IMR-90 (cell line): Measurements from ENCODE around the gene RP2. TPM values are rescaled to one million over a fixed set of nuclear protein-coding genes. Genes with fewer than 3 reads are reported as not detected.

Source experiments
- ATAC-seq: fragments of 200-7000 bp; cut with Tn5 transposase; 2 replicates; pipeline ENCODE4 v1.9.1; 2020; ENCODE audit warnings: low read depth, mild to moderate bottlenecking, moderate library complexity
- BruUV-seq: library from RNA; stranded (reverse); fragments of 400-500 nt; replicated peaks from 2 replicates; lab custom pipeline; 2021; lab: Mats Ljungman, UMichigan
- CTCF ChIA-PET: fragments of 300-600 bp; formaldehyde crosslinking; extraction: SDS; loops from one replicate; lab custom pipeline; 2021; ENCODE audit warnings: antibody characterized with exemption; lab: Yijun Ruan, JAX
- POLR2A ChIA-PET: fragments of 300-600 bp; sonication (Branson Sonifier 250); formaldehyde crosslinking; loops from one replicate; lab custom pipeline; 2022; ENCODE audit warnings: antibody characterized with exemption; ENCODE audit not compliant: unreplicated experiment; lab: Charles Lee
- DNase-seq: peaks from one replicate; pipeline ENCODE4 v3.0.0; 2013
- H2AFZ ChIP-seq: replicated peaks from 2 replicates; pipeline ENCODE3; 2013; ENCODE audit warnings: low read length, mild to moderate bottlenecking; ENCODE audit not compliant: poor library complexity
- H2AK5ac ChIP-seq: 2 replicates; pipeline ENCODE4 v1.6.1; 2013; ENCODE audit warnings: low read depth, low read length, inconsistent platforms
- H2AK9ac ChIP-seq: replicated peaks from 2 replicates; pipeline ENCODE3; 2013; ENCODE audit warnings: mild to moderate bottlenecking, low read depth, low read length, moderate library complexity; ENCODE audit not compliant: poor library complexity
- H2BK120ac ChIP-seq: 2 replicates; pipeline ENCODE4 v1.6.1; 2013; ENCODE audit warnings: low read depth, low read length, inconsistent platforms
- H2BK15ac ChIP-seq: 3 replicates; pipeline ENCODE4 v1.6.1; 2013; ENCODE audit warnings: low read depth, low read length, inconsistent platforms
- H2BK20ac ChIP-seq: 2 replicates; pipeline ENCODE4 v1.6.1; 2013; ENCODE audit warnings: low read depth, mild to moderate bottlenecking, inconsistent platforms, low read length, moderate library complexity
- H2BK5ac ChIP-seq: 2 replicates; pipeline ENCODE4 v1.6.1; 2013; ENCODE audit warnings: mild to moderate bottlenecking, low read depth, low read length, inconsistent platforms; ENCODE audit not compliant: poor library complexity, severe bottlenecking
- H3K14ac ChIP-seq: replicated peaks from 2 replicates; pipeline ENCODE4 v1.6.1; 2013; ENCODE audit warnings: low read depth, low read length, inconsistent platforms
- H3K18ac ChIP-seq: 2 replicates; pipeline ENCODE4 v1.6.1; 2013; ENCODE audit warnings: low read depth, low read length, control low read depth
- H3K23ac ChIP-seq: 2 replicates; pipeline ENCODE4 v1.6.1; 2013; ENCODE audit warnings: low read depth, low read length, inconsistent platforms
- H3K27ac ChIP-seq: 2 replicates; pipeline ENCODE4 v1.5.1; 2013; ENCODE audit warnings: mild to moderate bottlenecking, control low read depth, low read length; ENCODE audit not compliant: insufficient read depth
- H3K27me3 ChIP-seq: 2 replicates; pipeline ENCODE4 v1.6.1; 2013; ENCODE audit warnings: low read length; ENCODE audit not compliant: control insufficient read depth, insufficient read depth
- H3K36me3 ChIP-seq: 2 replicates; pipeline ENCODE4 v1.6.1; 2013; ENCODE audit warnings: low read length, mixed read lengths; ENCODE audit not compliant: control insufficient read depth, insufficient read depth
- H3K4ac ChIP-seq: 2 replicates; pipeline ENCODE4 v1.6.1; 2013; ENCODE audit warnings: low read depth, low read length, inconsistent platforms
- H3K4me1 ChIP-seq: 2 replicates; pipeline ENCODE4 v1.6.1; 2013; ENCODE audit warnings: low read length, mixed read lengths; ENCODE audit not compliant: control insufficient read depth, insufficient read depth
- H3K4me2 ChIP-seq: 2 replicates; pipeline ENCODE4 v1.6.1; 2013; ENCODE audit warnings: low read depth, mild to moderate bottlenecking, control low read depth, low read length, moderate library complexity
- H3K4me3 ChIP-seq: 2 replicates; pipeline ENCODE4 v1.5.1; 2013; ENCODE audit warnings: low read depth, mild to moderate bottlenecking, control low read depth, low read length, moderate library complexity; ENCODE audit not compliant: insufficient read depth
- H3K56ac ChIP-seq: 2 replicates; pipeline ENCODE4 v1.6.1; 2013; ENCODE audit warnings: low read length, inconsistent platforms; ENCODE audit not compliant: insufficient read depth; ENCODE audit errors: extremely low read depth
- H3K79me1 ChIP-seq, 2 experiments: 2 replicates each; pipeline ENCODE4 v1.6.1; 2013; ENCODE audit warnings: low read length in 2 of 2, inconsistent platforms in 1 of 2, low read depth in 1 of 2
- H3K9ac ChIP-seq: 2 replicates; pipeline ENCODE4 v1.6.1; 2013; ENCODE audit warnings: low read depth, low read length, control low read depth
- H3K9me1 ChIP-seq: 2 replicates; pipeline ENCODE4 v1.6.1; 2013; ENCODE audit warnings: low read length, inconsistent platforms; ENCODE audit not compliant: insufficient read depth
- H3K9me3 ChIP-seq: 2 replicates; pipeline ENCODE4 v1.6.1; 2013; ENCODE audit warnings: low read length; ENCODE audit not compliant: control insufficient read depth, insufficient read depth
- H4K20me1 ChIP-seq: 2 replicates; pipeline ENCODE4 v1.6.1; 2013; ENCODE audit warnings: low read length, inconsistent platforms; ENCODE audit not compliant: insufficient read depth
- H4K5ac ChIP-seq: 2 replicates; pipeline ENCODE4 v1.6.1; 2013; ENCODE audit warnings: mild to moderate bottlenecking, low read depth, low read length, control low read depth
- H4K8ac ChIP-seq, 2 experiments: 2 replicates each; pipeline ENCODE4 v1.6.1; 2013; ENCODE audit warnings: low read depth in 2 of 2, low read length in 2 of 2, control low read depth in 1 of 2, inconsistent platforms in 1 of 2
- H4K91ac ChIP-seq: 2 replicates; pipeline ENCODE4 v1.6.1; 2013; ENCODE audit warnings: low read depth, low read length, inconsistent platforms; ENCODE audit not compliant: insufficient read depth
- CEBPB ChIP-seq: IDR thresholded peaks from 2 replicates; pipeline ENCODE4 v1.6.1; 2012; ENCODE audit warnings: low read depth, low read length, improper control_type of control experiment
- MAZ ChIP-seq: IDR thresholded peaks from 2 replicates; pipeline ENCODE4 v1.6.1; 2012; ENCODE audit warnings: low read depth, mild to moderate bottlenecking, low read length, improper control_type of control experiment, moderate library complexity, borderline replicate concordance
- WGBS, 2 experiments: methylation state at CpG; one replicate each; pipeline versions ENCODE4 v1.1.5 to v1.1.7; 2013; ENCODE audit warnings: missing lambda C conversion rate in 2 of 2; ENCODE audit not compliant: insufficient read length in 1 of 2; ENCODE audit errors: extremely low coverage in 2 of 2; 5-methylcytosine and 5-hydroxymethylcytosine counted together
- dilution Hi-C: fragments of 300-500 bp; cut with HindIII; formaldehyde crosslinking; loops from one replicate; pipeline ENCODE4 v1.14.3; 2018; ENCODE audit warnings: low sequenced_read_pairs; ENCODE audit not compliant: unreplicated experiment
- in situ Hi-C: fragments of 300-500 bp; cut with MboI; formaldehyde crosslinking; loops from 3 replicates; pipeline ENCODE4 v1.14.3; 2019; ENCODE audit warnings: low sequenced_read_pairs, inconsistent platforms, mixed read lengths
- intact Hi-C: fragments of 100-400 bp; cut with micrococcal nuclease; formaldehyde crosslinking; loops from 2 replicates; pipeline ENCODE4 v1.10.0; 2022
- polyA plus RNA-seq, 3 experiments: library from polyadenylated mRNA; depleted of rRNA; stranded (reverse); fragments of >200 nt; gene quantifications; 2 replicates each; pipeline ENCODE4 v1.2.3, GENCODE V29; 2012; ENCODE audit warnings: low replicate concordance in 1 of 3
- total RNA-seq: library from RNA; depleted of rRNA; stranded (reverse); fragments of >200 nt; gene quantifications from 2 replicates; pipeline ENCODE4 v1.2.3, GENCODE V29; 2012
- TF ChIP-seq, protein P1 (sequence below): fragments of 150-350 bp; IDR thresholded peaks from 2 replicates; pipeline ENCODE4 v1.6.1; 2016; ENCODE audit warnings: low read depth, mild to moderate bottlenecking, low read length, moderate library complexity, borderline replicate concordance

The RP2 gene
- total and polyA plus RNA-seq, 2 of the 4 experiments (the other 2 are of a cell fraction) = 6.8 to 17.0 TPM

DNA sequence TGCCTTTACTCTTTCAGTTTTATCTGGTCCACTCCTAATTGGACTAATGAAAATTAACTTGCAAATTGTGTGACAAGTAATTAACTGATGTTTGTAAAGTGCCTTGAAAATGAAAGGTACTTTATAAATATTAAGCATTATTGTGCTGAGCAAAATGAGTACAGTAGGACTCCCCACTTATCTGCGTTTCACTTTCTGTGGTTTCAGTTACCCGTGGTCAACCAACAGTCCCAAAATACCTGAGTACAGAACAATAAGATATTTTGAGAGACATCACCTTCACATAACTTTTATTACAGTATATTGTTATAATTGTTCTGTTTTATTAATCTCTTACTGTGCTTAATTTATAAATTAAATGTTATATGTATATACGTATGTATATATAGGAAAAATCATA lies 48.0 kb downstream of the RP2 start:
- Histone ChIP-seq H3K4me1 (no peaks in the 10 kb centered on the region), H4K91ac (no peak overlapping the region), H3K9me3 (no peaks in the 10 kb centered on the region), H2BK5ac (no peak overlapping the region), H3K9ac (no peak overlapping the region), H2AK5ac (no peak overlapping the region), H3K27ac (no peak overlapping the region), H3K4me2 (no peak overlapping the region), H2BK15ac (no peak overlapping the region), H3K36me3 (peaks cover 2% of the 10 kb centered on the region; the same call in 1 of the 2 replicates), H3K14ac (no peak overlapping the region), H3K4me3 (no peak overlapping the region), H4K20me1 (no peaks in the 10 kb centered on the region), H3K4ac (no peak overlapping the region), H2BK20ac (no peak overlapping the region), H3K23ac (no peak overlapping the region), H2AFZ (no peak overlapping the region), H2AK9ac (no peak overlapping the region), H3K56ac (no peak overlapping the region), H3K9me1 (no peaks in the 10 kb centered on the region), H3K18ac (no peak overlapping the region), H4K8ac (no peak overlapping the region), H3K27me3 (peaks cover 2% of the 10 kb centered on the region; the same call in 1 of the 2 replicates), H4K5ac (no peak overlapping the region), H2BK120ac (no peak overlapping the region), H3K79me1 (0 out of 4 replicates have a peak, but pooled peaks cover 0 to 3% of the 10 kb centered on the region in 2 experiments)
- no TSS peak for BruUV-seq
- no CpG with 5 or more reads among the region's 3 CpGs for WGBS, 2 experiments
- dilution Hi-C loops = no loop called here
- TF ChIP-seq MAZ (no peak), CEBPB (no peak)
- TF ChIP-seq, protein P1, sequence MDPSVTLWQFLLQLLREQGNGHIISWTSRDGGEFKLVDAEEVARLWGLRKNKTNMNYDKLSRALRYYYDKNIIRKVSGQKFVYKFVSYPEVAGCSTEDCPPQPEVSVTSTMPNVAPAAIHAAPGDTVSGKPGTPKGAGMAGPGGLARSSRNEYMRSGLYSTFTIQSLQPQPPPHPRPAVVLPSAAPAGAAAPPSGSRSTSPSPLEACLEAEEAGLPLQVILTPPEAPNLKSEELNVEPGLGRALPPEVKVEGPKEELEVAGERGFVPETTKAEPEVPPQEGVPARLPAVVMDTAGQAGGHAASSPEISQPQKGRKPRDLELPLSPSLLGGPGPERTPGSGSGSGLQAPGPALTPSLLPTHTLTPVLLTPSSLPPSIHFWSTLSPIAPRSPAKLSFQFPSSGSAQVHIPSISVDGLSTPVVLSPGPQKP = no peak
- CTCF ChIA-PET = no interaction called here
- ATAC-seq (no peak), DNase-seq (no peak)
- intact Hi-C loops = no loop called here
- POLR2A ChIA-PET = no interaction called here
- in situ Hi-C loops = no loop called here
